Uterus (tissue), 4 donors: Measurements from ENCODE around the gene BOK. TPM values are rescaled to one million over a fixed set of nuclear protein-coding genes. Genes with fewer than 3 reads are reported as not detected.

Source experiments
- DNase-seq, 2 donors: peaks; one replicate each; pipeline ENCODE4 v3.0.0-alpha.2; 2019 to 2020
- H3K27ac ChIP-seq, 2 donors: fragments of 200-600 bp; sonication (generic); 1 replicate in 1 of 2; 2 replicates in 1 of 2; pipeline ENCODE4 v1.5.1; 2016 to 2018
- H3K27me3 ChIP-seq, 2 donors: fragments of 200-600 bp; sonication (generic); one replicate each; pipeline ENCODE4 v1.5.1; 2018 to 2019; ENCODE audit warnings: control low read depth in 1 of 2
- H3K36me3 ChIP-seq, 2 donors: fragments of 200-600 bp; sonication (generic); one replicate each; pipeline ENCODE4 v1.5.1; 2019; ENCODE audit warnings: control low read depth in 1 of 2
- H3K4me1 ChIP-seq, 2 donors: fragments of 200-600 bp; sonication (generic); one replicate each; pipeline ENCODE4 v1.5.1; 2018 to 2019; ENCODE audit warnings: control low read depth in 1 of 2
- H3K4me3 ChIP-seq, 2 donors: fragments of 200-600 bp; sonication (generic); 1 replicate in 1 of 2; 2 replicates in 1 of 2; pipeline ENCODE4 v1.5.1; 2018 to 2019; ENCODE audit warnings: mild to moderate bottlenecking in 1 of 2
- H3K9me3 ChIP-seq, 2 donors: fragments of 200-600 bp; sonication (generic); one replicate each; pipeline ENCODE4 v1.5.1; 2019; ENCODE audit warnings: control low read depth in 1 of 2
- POLR2A ChIP-seq, 2 donors: fragments of 450-650 bp; IDR thresholded peaks; one replicate each; pipeline ENCODE4 v1.6.1; 2016; ENCODE audit warnings: antibody characterized with exemption in 2 of 2, mild to moderate bottlenecking in 1 of 2, moderate library complexity in 1 of 2
- intact Hi-C: fragments of 100-400 bp; cut with DNase I; formaldehyde crosslinking; loops from one replicate; pipeline ENCODE4 v1.15.1; 2023; ENCODE audit warnings: low total_unique reads
- total RNA-seq, 4 donors: library from RNA; depleted of rRNA in 3 of 4; stranded (reverse); fragments of >200 nt in 3 of 4; gene quantifications; one replicate each; pipeline versions ENCODE4 v1.1.0 to v1.2.4, GENCODE V29; 2014 to 2023
- TF ChIP-seq, protein P1 (sequence below), 4 experiments: fragments of 200-600 bp in 2 of 4; fragments of 450-650 bp in 2 of 4; sonication (generic) in 2 of 4; IDR thresholded peaks; one replicate each; pipeline ENCODE4 v1.5.1; 2016 to 2019; ENCODE audit warnings: antibody characterized with exemption in 4 of 4, mild to moderate bottlenecking in 2 of 4, moderate library complexity in 1 of 4
- donor health status: DM: yes; HTN: yes; CAD: no.

BOK gene
- total RNA-seq, 4 donors from 2014 or later = 22.9 to 31.2 (median 26.4) TPM

DNA sequence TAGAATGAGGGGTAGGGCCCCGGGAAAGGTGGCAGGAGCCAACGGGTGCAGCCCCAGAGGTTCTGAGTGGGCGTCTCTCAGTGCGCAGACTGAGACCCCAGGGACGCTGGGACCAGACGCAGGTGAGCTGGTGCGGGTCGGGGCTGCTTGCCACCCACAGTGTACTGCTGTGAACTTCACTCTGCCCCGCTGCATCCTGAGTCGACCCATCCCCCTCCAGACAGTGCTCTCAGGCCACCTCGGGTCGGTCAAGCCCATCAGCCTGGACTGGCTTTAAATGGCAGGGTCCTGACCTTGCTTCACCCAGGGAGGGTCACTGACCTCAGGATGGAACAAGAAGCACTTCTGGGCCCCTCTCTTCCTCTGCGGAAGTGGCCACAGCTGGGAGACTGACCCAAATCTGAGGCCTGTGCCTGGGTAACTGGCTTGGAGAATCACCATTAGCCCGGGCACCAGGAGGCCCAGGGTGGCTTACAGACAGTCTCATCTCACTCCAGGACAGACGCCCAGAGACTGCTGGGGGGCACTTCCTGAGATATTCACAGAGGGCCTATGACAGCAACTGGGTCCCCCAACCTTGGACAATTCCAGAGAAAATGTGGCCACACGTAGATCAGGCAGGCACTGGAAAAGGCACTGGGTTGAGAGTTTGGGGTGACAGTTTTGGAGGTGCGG, 23.7 kb upstream of the BOK start:
- Histone ChIP-seq H3K27ac (no peak overlapping the region), H3K36me3 (no peaks in the 10 kb centered on the region), H3K4me1 (no peaks in the 10 kb centered on the region), H3K9me3 (no peaks in the 10 kb centered on the region), H3K4me3 (no peak overlapping the region), H3K27me3 (no peaks in the 10 kb centered on the region)
- TF ChIP-seq, protein P1, sequence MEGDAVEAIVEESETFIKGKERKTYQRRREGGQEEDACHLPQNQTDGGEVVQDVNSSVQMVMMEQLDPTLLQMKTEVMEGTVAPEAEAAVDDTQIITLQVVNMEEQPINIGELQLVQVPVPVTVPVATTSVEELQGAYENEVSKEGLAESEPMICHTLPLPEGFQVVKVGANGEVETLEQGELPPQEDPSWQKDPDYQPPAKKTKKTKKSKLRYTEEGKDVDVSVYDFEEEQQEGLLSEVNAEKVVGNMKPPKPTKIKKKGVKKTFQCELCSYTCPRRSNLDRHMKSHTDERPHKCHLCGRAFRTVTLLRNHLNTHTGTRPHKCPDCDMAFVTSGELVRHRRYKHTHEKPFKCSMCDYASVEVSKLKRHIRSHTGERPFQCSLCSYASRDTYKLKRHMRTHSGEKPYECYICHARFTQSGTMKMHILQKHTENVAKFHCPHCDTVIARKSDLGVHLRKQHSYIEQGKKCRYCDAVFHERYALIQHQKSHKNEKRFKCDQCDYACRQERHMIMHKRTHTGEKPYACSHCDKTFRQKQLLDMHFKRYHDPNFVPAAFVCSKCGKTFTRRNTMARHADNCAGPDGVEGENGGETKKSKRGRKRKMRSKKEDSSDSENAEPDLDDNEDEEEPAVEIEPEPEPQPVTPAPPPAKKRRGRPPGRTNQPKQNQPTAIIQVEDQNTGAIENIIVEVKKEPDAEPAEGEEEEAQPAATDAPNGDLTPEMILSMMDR (IDR thresholded peaks at IDR 0.05) = no peak
- TF ChIP-seq POLR2A (IDR thresholded peaks at IDR 0.05) = no peak
- intact Hi-C loops = no loop called here
- no peak for DNase-seq

DNA sequence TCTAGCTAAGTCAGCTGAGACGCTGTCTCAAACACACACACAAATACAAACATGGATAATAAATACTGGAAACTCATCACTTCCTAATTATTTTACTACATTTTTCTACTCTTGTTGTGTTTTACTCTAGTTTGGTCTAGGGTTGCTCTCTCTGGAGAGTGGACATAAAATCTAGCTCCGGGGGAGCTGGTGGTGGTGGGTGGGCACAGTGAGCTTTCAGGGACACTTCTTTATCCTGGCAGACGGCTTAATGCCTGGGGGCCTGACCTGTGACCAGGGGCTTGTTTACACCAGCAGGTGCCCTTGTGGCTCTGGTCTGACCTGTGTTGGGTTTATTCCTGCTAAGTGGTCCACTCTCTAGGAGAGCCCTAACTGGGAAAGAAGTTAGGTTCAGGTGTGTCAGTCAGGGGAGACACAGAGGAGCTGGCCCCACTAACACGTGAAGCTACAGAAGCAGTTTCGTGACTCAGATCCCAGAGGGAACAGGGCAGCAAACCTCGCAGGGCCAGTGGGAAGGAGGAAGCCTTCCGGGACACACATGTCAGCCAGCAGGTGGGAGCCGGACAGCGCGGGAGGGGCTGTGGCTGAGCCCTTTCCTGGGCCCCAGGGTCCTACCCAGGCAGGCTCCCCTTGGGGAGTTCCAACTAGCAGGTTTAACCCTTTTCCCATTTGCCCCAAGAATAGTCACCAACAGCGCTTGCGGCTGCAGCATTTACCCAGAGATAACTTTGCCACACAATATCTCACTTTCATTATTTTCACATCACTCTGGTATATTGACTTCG, 22.5 kb upstream of the BOK start:
- H3K36me3 ChIP-seq = no peaks in the 10 kb centered on the region
- H3K27me3 ChIP-seq = no peaks in the 10 kb centered on the region
- TF ChIP-seq POLR2A (IDR thresholded peaks at IDR 0.05) = no peak
- H3K9me3 ChIP-seq = no peaks in the 10 kb centered on the region
- H3K27ac ChIP-seq = no peak overlapping the region
- intact Hi-C loops = no loop called here
- H3K4me1 ChIP-seq = no peaks in the 10 kb centered on the region
- no peak overlapping the region for H3K4me3 ChIP-seq
- DNase-seq = no peak

DNA sequence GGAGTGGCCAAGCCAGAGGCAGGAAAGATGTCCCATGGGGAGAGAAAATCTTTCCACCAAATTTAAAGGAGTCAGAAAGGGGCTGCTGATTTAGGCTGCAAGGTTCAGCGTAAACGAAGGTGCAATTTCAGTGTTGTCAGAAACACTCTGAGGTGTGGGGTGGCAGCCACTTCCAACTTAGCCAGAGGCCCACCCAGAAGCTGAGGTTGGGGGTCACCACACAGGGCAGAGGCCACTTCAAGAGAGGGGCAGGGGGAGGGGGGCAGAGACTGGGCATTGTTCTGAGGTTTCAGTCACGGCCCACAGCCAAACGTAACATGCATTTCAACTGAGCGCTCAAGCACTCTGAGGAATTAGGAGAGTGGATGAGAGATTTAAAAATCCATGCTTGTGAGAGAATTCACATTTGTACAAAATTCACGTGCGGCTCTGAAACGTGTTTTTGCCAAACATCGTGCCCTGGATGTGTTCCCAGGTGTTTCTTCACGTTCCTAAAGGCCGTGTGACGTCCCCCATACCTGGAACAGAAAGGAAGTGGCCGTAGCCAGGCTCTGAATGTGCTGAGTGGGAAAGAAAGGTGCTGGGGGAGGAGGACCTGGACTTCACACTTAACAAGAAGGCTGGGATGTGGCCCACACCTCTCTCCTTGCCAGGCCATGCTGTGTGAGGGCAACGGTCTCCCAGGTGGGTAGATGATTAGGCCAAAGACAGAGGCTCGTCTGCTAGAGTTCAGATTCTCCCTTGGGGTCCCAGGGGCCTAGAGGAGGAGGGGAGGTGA, 19.5 kb upstream of the BOK start:
- Histone ChIP-seq H3K4me3 (no peak overlapping the region), H3K9me3 (no peaks in the 10 kb centered on the region), H3K36me3 (no peaks in the 10 kb centered on the region), H3K27me3 (no peaks in the 10 kb centered on the region), H3K4me1 (peaks cover 0 to 7% of the 10 kb centered on the region in 2 donors), H3K27ac (no peak overlapping the region)
- intact Hi-C loops = no loop called here
- DNase-seq = no peak
- no peak for TF ChIP-seq POLR2A (IDR thresholded peaks at IDR 0.05)
- TF ChIP-seq, protein P1 (IDR thresholded peaks at IDR 0.05) = no peak

DNA sequence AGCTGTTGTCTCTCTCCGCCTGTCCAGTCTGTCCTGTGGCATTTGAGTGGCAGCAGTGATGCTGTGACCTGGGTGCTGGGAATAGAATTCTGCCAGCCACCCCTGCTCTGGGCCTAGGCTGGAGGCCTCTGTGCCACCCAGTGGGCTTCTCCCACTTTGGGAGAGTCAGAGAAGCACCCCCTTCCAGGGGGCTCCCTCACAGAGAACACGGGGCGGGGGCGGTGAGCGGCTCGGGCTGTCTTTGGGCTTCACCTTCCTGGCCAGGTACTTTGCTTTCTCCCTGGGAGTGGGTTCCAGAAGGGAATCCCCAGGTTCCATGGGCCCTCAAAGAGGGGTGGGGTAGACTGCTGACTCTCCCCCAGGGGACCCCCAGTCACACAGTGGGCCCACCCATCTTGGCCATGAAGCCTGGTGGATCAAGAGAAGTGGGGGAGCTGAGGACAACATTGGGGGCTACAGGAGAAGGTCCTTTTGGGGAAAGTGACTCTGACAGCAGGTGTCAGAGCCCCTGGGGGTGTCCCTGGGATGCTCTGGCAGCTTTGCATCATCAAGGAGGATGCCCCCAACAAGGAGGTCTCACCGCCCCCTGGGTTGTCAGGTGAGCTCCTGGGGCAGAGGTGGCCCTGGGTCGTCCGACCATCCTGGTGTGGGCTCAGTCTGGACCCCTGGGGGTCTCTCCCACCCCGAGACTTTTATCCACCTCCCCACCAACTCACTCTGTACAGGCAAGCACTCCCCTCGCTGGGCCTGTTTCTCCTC, 18.8 kb upstream of the BOK start:
- H3K4me1 ChIP-seq = peaks cover 0 to 7% of the 10 kb centered on the region in 2 donors
- no peak for DNase-seq
- TF ChIP-seq, protein P1 (IDR thresholded peaks at IDR 0.05) = no peak
- no peak for TF ChIP-seq POLR2A (IDR thresholded peaks at IDR 0.05)
- peak overlapping the region in 1 of 2 donors; percentile 9 for H3K27ac ChIP-seq
- H3K4me3 ChIP-seq = no peak overlapping the region
- H3K27me3 ChIP-seq = no peaks in the 10 kb centered on the region
- H3K36me3 ChIP-seq = no peaks in the 10 kb centered on the region
- no peaks in the 10 kb centered on the region for H3K9me3 ChIP-seq
- intact Hi-C loops = no loop called here

DNA sequence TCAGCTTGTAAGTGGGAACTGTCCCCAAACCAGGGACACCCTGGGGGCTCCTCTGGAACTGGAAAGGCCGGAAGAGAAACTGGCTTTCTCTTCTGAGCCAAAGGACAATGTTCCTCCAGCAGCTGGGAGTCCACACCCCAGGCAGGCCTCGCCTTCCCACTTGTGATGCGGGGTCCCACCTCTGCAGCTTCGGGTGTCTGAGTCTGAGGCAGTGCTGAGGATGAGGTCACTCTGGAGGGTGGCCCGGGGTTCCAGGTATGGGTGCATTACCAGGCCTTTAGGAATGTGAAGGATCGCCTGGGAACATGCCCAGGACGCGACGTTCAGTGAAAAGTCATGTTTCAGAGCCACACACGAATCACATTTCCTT, 18.2 kb upstream of the BOK start:
- DNase-seq = no peak
- no peaks in the 10 kb centered on the region for H3K27me3 ChIP-seq
- intact Hi-C loops = no loop called here
- H3K4me1 ChIP-seq = peaks cover 0 to 7% of the 10 kb centered on the region in 2 donors
- peak overlapping the region; percentile 10 to 35 for H3K4me3 ChIP-seq
- no peak for TF ChIP-seq POLR2A (IDR thresholded peaks at IDR 0.05)
- TF ChIP-seq, protein P1 (IDR thresholded peaks at IDR 0.05) = no peak
- H3K36me3 ChIP-seq = no peaks in the 10 kb centered on the region
- H3K27ac ChIP-seq = peak overlapping the region in 1 of 2 donors; percentile 66
- H3K9me3 ChIP-seq = no peaks in the 10 kb centered on the region
